ENCODE measurements around the gene HIF1A.

HIF1A gene

DNA sequence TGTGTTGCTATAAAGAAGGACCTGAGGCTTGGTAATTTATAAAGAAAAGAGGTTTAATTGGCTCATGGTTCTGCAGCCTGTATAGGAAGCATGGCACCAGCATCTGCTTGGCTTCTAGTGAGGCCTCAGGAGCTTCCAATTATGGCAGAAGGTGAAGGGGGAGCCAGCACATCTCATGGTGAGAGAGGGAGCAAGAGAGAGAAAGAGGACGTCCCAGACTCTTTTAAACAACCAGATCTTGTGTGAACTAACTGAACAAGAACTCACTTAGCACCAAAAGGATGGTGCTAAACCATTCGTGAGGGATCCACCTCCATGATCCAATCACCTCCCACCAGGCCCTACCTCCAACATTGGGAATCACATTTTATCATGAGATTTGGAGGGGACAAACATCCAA is 60.8 kb downstream of the HIF1A start:
- DNase-seq (ENCODE audit: low read depth, low spot score): no peak
- TF ChIP-seq SUZ12 (IDR thresholded peaks at IDR 0.05; ENCODE audit: extremely low read depth, insufficient read depth, insufficient read length) (no peak), YY1 (IDR thresholded peaks at IDR 0.05; ENCODE audit: insufficient read depth, insufficient read length) (no peak), ZNF274 (IDR thresholded peaks at IDR 0.05; ENCODE audit: low read depth, low read length) (no peak)
- H3K27me3 ChIP-seq (ENCODE audit: insufficient read depth, insufficient read length): no peaks in the 10 kb centered on the region
- H3K36me3 ChIP-seq (ENCODE audit: insufficient read depth, insufficient read length, low read length): no peaks in the 10 kb centered on the region
- H3K4me3 ChIP-seq (ENCODE audit: insufficient read length, low read depth): no peak overlapping the region
- no peak overlapping the region for H3K9ac ChIP-seq (ENCODE audit: insufficient read length, low read depth)
- no peaks in the 10 kb centered on the region for H3K4me1 ChIP-seq (ENCODE audit: insufficient read depth, insufficient read length)
- no peaks in the 10 kb centered on the region; the same call in 1 of the 2 replicates for H3K9me3 ChIP-seq (ENCODE audit: insufficient read depth, low read length)

DNA sequence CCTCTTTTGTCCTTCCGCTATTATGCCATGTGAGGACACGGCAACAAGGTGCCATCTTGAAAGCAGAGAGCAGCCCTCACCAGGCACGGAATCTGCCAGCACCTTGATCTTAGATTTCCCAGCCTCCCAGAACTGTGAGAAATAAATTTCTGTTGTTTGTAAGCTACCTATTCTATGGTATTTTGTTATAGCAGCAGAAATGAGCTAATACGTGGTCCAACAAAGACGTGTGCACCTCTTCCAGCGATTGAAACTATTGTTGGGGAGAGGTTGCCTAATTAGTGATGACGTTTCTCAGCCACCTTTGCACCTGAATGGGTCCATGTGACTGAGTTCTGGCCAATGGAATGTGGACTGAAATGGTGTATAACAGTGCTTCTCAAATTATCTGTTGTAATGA is 64.6 kb downstream of the HIF1A start:
- H3K27me3 ChIP-seq (ENCODE audit: insufficient read depth, insufficient read length): no peaks in the 10 kb centered on the region
- TF ChIP-seq SUZ12 (IDR thresholded peaks at IDR 0.05; ENCODE audit: extremely low read depth, insufficient read depth, insufficient read length) (no peak), ZNF274 (IDR thresholded peaks at IDR 0.05; ENCODE audit: low read depth, low read length) (no peak), YY1 (IDR thresholded peaks at IDR 0.05; ENCODE audit: insufficient read depth, insufficient read length) (no peak)
- H3K4me3 ChIP-seq (ENCODE audit: insufficient read length, low read depth): no peak overlapping the region
- H3K4me1 ChIP-seq (ENCODE audit: insufficient read depth, insufficient read length): no peaks in the 10 kb centered on the region
- H3K9me3 ChIP-seq (ENCODE audit: insufficient read depth, low read length): no peaks in the 10 kb centered on the region; the same call in 1 of the 2 replicates
- no peak overlapping the region for H3K9ac ChIP-seq (ENCODE audit: insufficient read length, low read depth)
- DNase-seq (ENCODE audit: low read depth, low spot score): no peak
- no peaks in the 10 kb centered on the region for H3K36me3 ChIP-seq (ENCODE audit: insufficient read depth, insufficient read length, low read length)

DNA sequence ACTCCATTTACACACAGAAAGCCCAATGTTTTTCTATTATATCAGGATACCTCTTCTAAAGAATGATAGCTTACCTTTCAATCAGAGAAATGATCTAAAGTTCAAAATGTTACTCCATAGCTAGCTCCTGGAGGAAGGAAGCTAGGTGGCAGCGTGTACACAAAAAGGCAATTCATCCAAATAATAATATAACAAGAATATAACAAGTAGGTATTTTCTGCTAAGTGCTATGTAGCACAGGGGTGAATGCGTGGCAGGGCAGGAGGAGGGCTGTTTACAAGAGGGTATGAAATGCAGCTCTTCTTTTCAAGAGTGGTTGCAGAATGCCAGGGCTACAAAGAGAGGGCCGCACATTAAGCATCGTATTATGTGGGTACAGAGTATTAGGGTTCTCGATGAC is 66.2 kb downstream of the HIF1A start:
- DNase-seq (ENCODE audit: low read depth, low spot score): no peak
- Histone ChIP-seq H3K27me3 (ENCODE audit: insufficient read depth, insufficient read length) (no peaks in the 10 kb centered on the region), H3K36me3 (ENCODE audit: insufficient read depth, insufficient read length, low read length) (no peaks in the 10 kb centered on the region), H3K9ac (ENCODE audit: insufficient read length, low read depth) (peak overlapping the region; percentile 84), H3K4me1 (ENCODE audit: insufficient read depth, insufficient read length) (no peaks in the 10 kb centered on the region), H3K4me3 (ENCODE audit: insufficient read length, low read depth) (peak overlapping the region; percentile 79), H3K9me3 (ENCODE audit: insufficient read depth, low read length) (no peaks in the 10 kb centered on the region)
- TF ChIP-seq SUZ12 (IDR thresholded peaks at IDR 0.05; ENCODE audit: extremely low read depth, insufficient read depth, insufficient read length): no peak
- TF ChIP-seq YY1 (IDR thresholded peaks at IDR 0.05; ENCODE audit: insufficient read depth, insufficient read length): no peak

DNA sequence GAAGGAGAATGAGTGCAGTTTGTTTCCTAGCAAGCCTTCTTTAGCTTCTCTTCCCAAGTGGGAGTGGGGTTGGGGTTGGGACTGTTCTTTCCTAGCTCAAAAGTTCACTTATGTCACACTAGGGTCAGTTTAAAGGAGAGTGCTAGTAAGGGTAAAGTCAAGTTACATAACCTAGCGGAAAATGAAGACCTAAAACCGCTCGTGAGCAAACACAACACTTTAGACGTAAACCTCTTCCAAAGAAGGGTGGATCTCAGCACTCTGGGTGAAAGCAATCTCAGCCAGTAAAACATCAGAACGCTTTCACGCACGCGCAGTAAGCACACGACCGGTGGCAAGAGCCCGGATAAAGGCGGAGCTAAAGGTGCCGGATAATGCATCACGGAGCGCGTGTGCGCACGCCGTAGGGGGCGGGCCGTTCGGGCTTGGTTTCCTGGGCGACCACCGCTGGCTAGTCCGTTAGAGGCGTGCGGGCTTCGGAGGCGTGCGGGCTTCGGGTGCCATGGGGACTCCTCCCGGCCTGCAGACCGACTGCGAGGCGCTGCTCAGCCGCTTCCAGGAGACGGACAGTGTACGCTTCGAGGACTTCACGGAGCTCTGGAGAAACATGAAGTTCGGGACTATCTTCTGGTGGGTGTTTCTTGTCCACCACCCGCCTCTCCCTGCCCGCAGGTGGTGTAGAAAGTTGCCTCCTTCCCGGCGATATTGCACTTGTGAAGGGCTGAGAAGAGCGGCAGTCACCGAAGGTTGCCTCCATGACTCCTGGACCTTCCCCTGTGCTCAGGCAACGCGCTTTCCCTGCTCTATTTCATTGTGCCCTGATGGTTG is 66.9 kb downstream of the HIF1A start, which contains the start of gene SNAPC1:
Gene SNAPC1 (plus strand): TSS at position 462 of the 828 bp plus-strand sequence. CDS start 41 bp downstream, at position 503.
- Histone ChIP-seq H3K9ac (ENCODE audit: insufficient read length, low read depth) (peak within 1 kb of the TSS; percentile 90), H3K4me3 (ENCODE audit: insufficient read length, low read depth) (peak within 1 kb of the TSS; percentile 79), H3K36me3 (ENCODE audit: insufficient read depth, insufficient read length, low read length) (peaks cover 5% of the 10 kb centered on the region), H3K4me1 (ENCODE audit: insufficient read depth, insufficient read length) (no peaks in the 10 kb centered on the region), H3K9me3 (ENCODE audit: insufficient read depth, low read length) (no peaks in the 10 kb centered on the region), H3K27me3 (ENCODE audit: insufficient read depth, insufficient read length) (no peaks in the 10 kb centered on the region)
- peak; percentile 92 for DNase-seq (ENCODE audit: low read depth, low spot score)
- TF ChIP-seq ZNF274 (IDR thresholded peaks at IDR 0.05; ENCODE audit: low read depth, low read length): no peak

DNA sequence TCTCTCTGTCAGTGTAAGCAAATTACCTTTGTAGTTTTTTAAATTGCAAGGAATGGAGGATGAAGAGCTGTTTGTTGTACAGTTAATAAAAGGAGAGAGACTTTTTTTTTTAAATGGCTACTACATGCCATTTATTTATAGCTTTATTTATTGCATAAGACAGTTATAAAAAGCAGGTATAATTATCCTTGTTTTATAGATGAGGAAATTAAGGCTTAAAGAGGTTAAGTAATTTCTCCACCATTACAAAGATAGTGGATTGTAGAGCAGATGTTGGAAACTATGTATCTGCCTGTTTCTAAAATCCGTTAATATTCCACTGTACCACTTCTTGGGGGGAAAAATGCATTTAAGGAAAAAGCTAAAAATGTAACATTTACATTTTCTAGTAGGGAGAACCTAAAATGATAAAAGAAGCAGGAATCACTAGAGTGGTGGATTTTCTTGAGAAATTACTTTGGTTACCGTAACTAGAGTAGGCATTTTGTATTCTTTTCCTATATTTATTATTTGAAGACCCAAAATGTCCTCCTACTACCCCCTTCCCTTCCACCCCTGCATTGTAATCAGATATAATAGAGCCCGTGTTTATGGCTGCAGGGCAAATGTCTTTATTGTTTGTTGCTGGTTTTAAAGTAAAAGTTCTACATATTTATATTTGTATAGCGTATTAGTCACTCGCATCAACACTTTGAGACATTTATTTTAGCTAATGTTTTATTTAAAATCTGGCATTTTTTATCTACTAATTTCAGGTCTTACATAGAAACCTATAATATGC is 69.2 kb downstream of the HIF1A start:
- H3K4me3 ChIP-seq (ENCODE audit: insufficient read length, low read depth): no peak overlapping the region
- peaks cover 20% of the 10 kb centered on the region for H3K36me3 ChIP-seq (ENCODE audit: insufficient read depth, insufficient read length, low read length)
- no peak overlapping the region for H3K9ac ChIP-seq (ENCODE audit: insufficient read length, low read depth)

DNA sequence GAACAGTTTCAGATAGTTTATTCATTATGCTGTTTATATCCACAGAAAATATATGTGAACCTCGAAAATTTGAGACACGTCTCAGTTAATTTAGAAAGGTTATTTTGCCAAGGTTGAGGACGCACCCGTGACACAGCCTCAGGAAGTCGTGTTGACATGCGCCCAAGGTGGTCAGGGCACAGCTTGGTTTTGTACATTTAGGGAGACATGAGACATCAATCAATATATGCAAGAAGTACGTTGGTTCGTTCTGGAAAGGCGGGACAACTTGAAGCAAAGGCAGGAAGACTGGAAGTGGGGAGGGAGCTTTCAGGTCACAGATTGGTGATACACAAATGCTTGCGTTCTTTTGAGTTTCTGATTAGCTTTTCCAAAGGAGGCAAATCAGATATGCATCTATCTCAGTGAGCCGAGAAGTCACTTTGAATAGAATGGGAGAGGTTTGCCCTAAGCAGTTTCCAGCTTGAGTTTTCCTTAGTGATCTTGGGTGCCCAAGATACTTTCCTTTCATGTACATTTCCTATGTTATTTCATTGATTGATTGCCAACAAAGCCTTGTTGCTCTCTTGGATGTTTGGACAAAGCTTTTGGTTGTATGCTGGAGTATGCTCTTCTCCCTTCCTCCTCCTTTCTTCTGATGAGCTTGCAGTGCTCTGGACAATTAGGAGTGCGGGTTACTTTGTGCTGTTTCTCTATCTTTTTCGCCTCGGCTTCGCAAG is 70.1 kb downstream of the HIF1A start:
- H3K9me3 ChIP-seq (ENCODE audit: insufficient read depth, low read length): no peaks in the 10 kb centered on the region
- TF ChIP-seq ZNF274 (IDR thresholded peaks at IDR 0.05; ENCODE audit: low read depth, low read length): no peak
- no peak for TF ChIP-seq YY1 (IDR thresholded peaks at IDR 0.05; ENCODE audit: insufficient read depth, insufficient read length)
- TF ChIP-seq SUZ12 (IDR thresholded peaks at IDR 0.05; ENCODE audit: extremely low read depth, insufficient read depth, insufficient read length): no peak
- H3K9ac ChIP-seq (ENCODE audit: insufficient read length, low read depth): no peak overlapping the region
- no peak for DNase-seq (ENCODE audit: low read depth, low spot score)
- H3K4me1 ChIP-seq (ENCODE audit: insufficient read depth, insufficient read length): no peaks in the 10 kb centered on the region
- H3K36me3 ChIP-seq (ENCODE audit: insufficient read depth, insufficient read length, low read length): peaks cover 28% of the 10 kb centered on the region
- no peak overlapping the region for H3K4me3 ChIP-seq (ENCODE audit: insufficient read length, low read depth)
- no peaks in the 10 kb centered on the region for H3K27me3 ChIP-seq (ENCODE audit: insufficient read depth, insufficient read length)

More for the DNA sequence above, 69.2 kb downstream of the HIF1A start:
- TF ChIP-seq SUZ12 (IDR thresholded peaks at IDR 0.05; ENCODE audit: extremely low read depth, insufficient read depth, insufficient read length) (no peak), YY1 (IDR thresholded peaks at IDR 0.05; ENCODE audit: insufficient read depth, insufficient read length) (no peak), ZNF274 (IDR thresholded peaks at IDR 0.05; ENCODE audit: low read depth, low read length) (no peak)
- Histone ChIP-seq H3K9me3 (ENCODE audit: insufficient read depth, low read length) (no peaks in the 10 kb centered on the region), H3K27me3 (ENCODE audit: insufficient read depth, insufficient read length) (no peaks in the 10 kb centered on the region), H3K4me1 (ENCODE audit: insufficient read depth, insufficient read length) (no peaks in the 10 kb centered on the region)
- no peak for DNase-seq (ENCODE audit: low read depth, low spot score)

DNA sequence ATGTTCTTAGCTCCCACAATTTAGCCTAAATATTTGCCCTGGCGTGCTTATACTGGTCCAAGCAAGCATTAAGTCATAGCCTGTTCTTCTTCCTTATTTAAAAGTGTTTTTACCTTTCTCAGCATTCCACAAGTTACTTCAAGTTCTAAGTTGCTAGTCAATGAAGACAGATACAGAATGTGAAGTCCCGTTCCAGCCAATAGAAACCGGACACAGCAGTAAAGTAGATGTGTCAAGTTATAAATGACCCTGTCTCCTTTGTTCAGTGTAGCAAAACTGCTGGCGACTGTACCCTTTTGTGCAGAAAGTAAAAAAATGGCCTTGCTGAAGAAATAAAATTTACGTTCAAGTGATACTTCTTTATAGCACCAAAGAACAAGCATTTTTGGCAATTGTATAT is 70.8 kb downstream of the HIF1A start:
- Histone ChIP-seq H3K4me1 (ENCODE audit: insufficient read depth, insufficient read length) (no peaks in the 10 kb centered on the region), H3K36me3 (ENCODE audit: insufficient read depth, insufficient read length, low read length) (peaks cover 31% of the 10 kb centered on the region), H3K4me3 (ENCODE audit: insufficient read length, low read depth) (no peak overlapping the region), H3K9ac (ENCODE audit: insufficient read length, low read depth) (no peak overlapping the region), H3K27me3 (ENCODE audit: insufficient read depth, insufficient read length) (no peaks in the 10 kb centered on the region), H3K9me3 (ENCODE audit: insufficient read depth, low read length) (no peaks in the 10 kb centered on the region)
- no peak for DNase-seq (ENCODE audit: low read depth, low spot score)
- no peak for TF ChIP-seq SUZ12 (IDR thresholded peaks at IDR 0.05; ENCODE audit: extremely low read depth, insufficient read depth, insufficient read length)
- TF ChIP-seq ZNF274 (IDR thresholded peaks at IDR 0.05; ENCODE audit: low read depth, low read length): no peak
- TF ChIP-seq YY1 (IDR thresholded peaks at IDR 0.05; ENCODE audit: insufficient read depth, insufficient read length): no peak

Measured in NT2/D1 (cell line).